Activated gamma-delta T cell treated with anti-CD3 and anti-CD28 coated beads, Interleukin-2, amount 50 U/mL, for 16 hours (primary cell): ENCODE results near the gene RFT1.
A peak's percentile ranks its signal among the peaks of the same experiment; 100 is the strongest.

Experiments used
- DNase-seq: peaks from one replicate; pipeline ENCODE4 v3.0.0-alpha.2; 2020; ENCODE audit warnings: low read depth

RFT1 gene

GRCh38 chr3:53130179-53131061 is at the start of gene RFT1:
Gene RFT1 (minus strand): TSS chr3:53130435. CDS start chr3:53130400, 35 bp downstream.
- peak; percentile 98 for DNase-seq

- DNase-seq: no peak
These were observed 49.3 kb upstream of the RFT1 start for GRCh38 chr3:53179580-53179979.

DNA sequence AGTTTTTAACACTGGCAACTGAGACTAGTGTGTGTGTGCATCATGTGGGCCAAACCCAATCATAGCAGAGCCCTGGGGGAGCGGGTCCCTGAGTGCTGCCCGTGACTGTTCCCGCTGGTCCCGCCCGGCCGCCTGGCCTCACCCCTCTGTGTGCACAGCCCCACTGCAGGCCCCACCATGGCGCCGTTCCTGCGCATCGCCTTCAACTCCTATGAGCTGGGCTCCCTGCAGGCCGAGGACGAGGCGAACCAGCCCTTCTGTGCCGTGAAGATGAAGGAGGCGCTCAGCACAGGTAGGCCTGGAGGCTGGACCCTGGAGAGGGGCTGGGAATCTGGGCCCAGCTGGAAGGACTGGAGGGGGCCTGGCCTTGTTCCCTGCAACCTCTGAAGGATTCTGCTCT is 48.0 kb upstream of the RFT1 start:
- DNase-seq: no peak

DNA sequence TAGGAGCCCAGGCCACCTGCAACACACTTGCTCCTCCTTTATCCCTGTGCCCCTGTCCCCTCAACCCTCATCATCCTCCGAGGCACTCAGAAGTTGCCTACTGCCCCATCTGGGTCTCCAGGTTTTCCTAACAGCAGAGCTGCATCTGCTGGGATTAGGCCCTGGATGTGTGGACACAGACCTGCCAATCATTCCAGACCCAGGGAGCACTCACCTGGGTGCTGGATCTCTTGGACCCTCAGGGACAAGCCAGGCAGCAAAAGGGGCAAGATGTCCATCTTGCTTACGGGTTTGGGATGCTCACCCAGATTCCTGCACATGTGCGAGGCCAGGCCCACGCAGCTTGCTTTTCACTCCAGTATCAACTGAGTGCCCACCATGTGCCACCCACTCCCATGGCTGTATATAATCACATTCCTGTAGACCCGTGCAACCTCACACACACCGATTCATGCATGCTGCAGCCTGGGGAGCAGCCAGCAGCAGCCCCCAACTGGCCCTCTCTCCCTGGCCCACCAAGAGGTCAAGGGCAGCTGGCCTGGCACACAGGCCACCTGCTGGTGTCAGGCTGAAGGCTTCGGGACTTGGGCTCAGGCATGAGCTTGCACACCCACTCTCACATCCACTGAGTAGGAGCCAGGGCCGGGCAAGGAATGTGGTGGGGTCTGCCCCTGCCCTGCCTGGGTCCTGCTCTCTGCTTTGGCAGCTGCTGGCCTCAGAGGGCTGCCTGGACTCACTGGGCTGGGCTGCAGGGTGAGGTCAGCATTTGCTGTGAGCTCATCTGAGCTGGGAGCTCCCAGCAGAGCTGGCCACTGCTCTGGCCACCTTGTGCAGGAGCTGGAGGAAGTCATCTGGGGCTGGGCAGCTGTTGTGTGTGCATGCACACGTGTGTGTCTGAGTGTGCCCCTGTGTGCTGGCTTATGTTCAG is 45.6 kb upstream of the RFT1 start:
- no peak for DNase-seq

DNA sequence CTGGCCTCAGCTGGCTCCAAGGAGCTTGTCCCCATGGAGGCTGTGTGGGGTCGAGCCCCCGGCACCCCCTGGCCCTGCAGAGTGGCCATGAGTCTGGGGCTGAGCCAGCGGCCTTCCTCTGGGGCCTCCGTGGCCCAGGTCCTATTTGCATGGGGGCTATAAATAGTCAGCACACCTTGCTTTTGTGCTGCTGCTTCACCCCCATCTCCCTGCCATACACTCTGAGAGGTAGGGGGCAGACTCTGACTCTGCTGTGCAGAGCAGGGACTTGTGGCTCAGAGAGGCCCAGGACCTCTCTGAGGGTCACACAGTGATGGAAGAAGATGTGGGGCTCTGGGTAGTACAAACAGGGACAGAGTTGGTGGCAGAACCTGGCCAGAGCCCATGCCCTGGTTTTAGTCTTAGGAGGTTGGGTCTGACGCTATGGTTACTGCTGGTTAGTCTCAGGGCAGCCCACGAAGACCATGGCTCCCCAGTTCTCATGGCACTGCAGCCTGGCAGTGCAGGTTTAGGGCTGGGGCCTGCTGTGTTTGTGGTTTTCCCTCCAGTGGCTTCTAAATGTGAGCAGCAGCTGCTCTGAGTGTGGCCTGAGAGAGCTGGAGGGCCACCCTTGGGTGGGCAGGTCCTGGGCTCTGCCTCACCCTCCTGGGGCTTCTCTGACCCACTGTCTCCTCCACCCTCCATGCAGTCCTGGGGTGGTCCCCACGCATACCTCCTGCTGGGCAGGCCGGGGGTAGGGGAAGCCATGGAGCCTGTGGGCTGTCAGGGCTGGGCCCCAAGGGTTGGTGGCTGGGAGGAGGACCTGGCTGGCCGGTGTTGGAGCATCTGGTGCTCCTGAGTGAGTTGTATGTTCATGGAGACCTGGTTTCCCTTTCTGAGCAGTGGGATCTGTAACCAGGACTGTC is 44.4 kb upstream of the RFT1 start:
- DNase-seq: no peak

- no peak for DNase-seq
These were observed 42.9 kb upstream of the RFT1 start for GRCh38 chr3:53173107-53173506.

DNA sequence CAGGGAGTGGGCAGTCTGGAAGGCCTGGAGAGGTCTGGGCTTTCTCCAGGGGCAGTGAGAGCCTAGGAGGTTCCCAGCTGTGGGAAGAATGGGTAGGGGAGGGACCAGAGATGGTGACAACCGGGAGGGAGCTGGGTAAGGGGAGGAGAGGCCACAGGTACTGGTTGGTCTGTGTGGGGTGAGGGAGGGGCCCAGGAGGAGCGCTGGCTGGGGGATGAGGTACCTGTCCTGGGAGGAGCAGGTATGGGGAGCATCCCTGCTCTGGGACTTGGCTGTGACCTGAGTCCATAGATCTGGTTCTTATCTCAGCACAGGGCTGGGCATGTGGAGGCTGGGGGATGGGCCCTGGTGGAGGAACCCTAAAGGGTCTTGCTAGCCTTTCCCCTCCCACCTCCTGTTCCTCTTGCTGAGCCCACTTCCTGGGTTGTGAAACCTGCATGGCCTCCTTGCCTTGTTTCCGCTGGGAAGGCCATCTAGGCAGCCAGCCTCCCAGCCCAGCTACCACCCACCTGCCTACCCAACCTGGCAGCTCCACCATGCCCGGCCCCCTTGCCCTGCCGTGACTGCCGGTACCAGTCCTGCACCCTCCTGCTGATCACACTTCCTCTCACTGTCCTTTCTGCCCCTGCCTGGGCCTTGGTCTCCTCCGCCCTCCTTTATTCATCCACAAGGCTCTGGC is 41.7 kb upstream of the RFT1 start:
- DNase-seq: no peak

DNA sequence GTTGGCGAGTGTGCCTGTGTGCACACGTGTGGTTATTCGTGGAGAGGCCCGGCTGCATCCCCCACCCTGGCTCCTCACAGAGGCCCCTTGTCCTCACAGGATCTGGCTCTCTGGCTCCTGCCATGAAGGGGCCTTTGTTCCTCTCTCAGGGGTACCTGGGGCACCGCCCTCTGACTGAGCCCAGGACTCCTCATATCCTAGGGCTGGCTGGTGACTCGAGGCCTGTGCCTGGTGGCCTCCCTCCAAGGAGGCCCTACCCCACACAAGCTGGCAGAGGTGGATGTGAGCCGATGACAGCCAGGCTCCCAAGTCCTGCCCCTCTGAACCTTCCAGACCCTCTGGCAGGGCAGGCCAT is 40.8 kb upstream of the RFT1 start:
- DNase-seq: no peak

DNA sequence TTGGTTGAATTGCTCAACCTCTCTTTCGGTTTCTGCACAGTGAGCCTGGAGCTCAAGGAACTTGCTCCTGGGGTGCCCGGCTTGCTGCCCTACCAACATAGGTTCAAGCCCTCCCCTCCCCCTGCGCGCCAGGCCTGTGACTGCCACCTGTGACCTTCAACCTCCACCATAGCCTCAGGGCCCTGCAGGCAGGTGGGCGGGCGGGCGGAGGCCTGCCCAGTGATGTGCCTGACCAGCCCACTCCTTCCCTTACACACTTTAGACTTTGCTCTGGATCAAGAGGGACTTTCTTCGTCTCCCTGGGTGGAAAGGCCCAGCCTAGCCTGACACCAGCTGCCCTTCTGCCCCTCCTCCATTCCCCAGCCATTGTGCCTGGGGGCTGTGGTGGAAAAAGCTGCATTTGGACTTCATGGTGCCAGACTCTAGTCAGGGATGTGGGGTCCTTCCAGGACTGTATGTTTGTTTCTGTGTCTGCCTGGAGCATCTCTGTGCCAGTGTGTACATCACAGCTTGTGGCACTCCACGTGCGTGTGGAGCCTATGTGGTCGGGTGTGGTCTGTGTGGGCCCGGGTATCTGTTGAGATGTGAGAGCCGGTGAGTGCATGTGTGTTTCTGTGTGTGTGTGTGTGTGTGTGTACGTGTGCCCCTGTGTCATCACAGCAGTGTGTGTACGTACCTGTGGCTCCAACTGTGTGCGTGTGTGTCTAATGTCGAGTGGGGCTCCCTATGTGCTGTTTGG is 40.3 kb upstream of the RFT1 start:
- DNase-seq: no peak

- no peak for DNase-seq
These were observed 39.6 kb upstream of the RFT1 start for GRCh38 chr3:53169832-53170324.

DNA sequence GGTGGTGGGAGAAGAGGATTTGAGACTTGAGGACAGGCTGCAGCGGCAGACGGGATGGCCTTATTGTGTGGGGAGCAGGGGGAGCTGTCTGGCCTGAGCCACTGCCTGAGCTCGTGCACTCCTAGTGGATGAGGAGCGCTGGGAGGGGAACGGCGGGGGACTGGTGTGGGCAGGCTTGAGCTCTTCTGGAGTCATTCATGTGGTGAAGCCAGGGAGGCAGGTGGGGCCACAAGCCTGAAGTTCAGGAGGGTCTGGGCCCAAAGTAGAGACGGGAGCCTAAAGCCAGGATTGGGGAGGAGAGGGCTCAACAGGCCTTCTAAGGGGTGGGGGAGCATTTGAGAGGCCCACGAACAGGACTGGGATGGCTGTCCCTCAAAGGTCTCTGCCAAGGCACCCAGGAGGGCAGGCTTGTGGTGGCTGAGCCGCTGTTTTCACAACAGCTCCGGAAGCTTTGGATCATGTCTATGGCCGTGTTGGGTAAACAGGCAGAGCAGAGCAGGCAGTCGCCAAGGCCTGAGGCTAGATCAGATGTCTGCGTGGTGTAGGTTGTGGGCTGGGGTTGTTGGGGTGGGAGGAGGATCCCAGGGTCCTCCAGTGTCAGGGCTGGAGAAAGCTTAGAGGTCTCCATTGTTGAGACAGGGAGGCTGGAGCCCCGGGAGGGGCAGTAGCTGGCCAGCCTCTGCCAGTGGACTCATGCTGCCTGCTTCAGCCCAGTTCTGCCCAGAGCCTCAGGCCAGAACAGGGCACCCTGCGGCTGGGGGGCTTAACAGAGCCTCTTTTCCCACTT is 39.0 kb upstream of the RFT1 start:
- no peak for DNase-seq

DNA sequence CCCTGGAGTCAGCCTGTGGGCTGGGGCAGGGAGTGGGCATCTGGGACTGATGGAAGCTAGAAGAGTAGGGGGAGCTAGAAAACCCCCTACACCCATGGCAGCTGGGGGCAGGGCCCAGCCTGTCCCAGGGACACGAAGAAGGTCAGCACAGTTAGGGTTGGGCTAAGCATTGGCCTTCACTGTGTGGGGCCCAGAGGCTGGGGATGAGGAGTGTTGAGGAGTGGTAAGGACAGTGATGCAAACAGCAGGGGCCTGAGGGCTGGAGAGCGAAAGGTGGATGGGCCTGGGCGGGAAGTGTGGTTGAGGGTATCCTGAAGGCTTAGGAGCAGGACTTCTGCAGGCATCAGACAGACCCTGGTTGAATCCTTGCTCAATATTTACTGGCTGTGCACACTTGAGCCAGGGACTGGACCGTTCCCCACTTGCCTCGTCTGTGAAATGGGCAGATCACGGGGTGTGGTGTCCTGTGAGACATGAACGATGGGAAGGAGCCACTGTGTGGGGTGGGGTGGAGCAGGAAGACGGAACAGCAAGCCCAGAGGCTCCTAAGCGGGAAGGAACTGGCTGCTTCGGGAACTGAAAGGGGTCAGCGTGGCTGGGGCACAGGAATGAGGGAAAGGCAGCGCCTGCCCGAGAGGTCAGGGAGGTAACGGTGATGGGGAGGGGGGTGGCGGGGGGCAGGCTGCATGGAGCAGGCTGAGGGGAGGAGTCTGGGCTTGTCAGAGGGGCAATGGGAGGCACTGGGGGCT is 38.1 kb upstream of the RFT1 start:
- DNase-seq: no peak

- DNase-seq: no peak
These were observed 37.4 kb upstream of the RFT1 start for GRCh38 chr3:53167418-53168174.

- no peak for DNase-seq
These were observed 36.6 kb upstream of the RFT1 start for GRCh38 chr3:53166781-53167291.

GRCh38 chr3:53166206-53166605 is 36.0 kb upstream of the RFT1 start:
- DNase-seq: no peak

GRCh38 chr3:53164911-53165310 is 34.7 kb upstream of the RFT1 start:
- DNase-seq: no peak

DNA sequence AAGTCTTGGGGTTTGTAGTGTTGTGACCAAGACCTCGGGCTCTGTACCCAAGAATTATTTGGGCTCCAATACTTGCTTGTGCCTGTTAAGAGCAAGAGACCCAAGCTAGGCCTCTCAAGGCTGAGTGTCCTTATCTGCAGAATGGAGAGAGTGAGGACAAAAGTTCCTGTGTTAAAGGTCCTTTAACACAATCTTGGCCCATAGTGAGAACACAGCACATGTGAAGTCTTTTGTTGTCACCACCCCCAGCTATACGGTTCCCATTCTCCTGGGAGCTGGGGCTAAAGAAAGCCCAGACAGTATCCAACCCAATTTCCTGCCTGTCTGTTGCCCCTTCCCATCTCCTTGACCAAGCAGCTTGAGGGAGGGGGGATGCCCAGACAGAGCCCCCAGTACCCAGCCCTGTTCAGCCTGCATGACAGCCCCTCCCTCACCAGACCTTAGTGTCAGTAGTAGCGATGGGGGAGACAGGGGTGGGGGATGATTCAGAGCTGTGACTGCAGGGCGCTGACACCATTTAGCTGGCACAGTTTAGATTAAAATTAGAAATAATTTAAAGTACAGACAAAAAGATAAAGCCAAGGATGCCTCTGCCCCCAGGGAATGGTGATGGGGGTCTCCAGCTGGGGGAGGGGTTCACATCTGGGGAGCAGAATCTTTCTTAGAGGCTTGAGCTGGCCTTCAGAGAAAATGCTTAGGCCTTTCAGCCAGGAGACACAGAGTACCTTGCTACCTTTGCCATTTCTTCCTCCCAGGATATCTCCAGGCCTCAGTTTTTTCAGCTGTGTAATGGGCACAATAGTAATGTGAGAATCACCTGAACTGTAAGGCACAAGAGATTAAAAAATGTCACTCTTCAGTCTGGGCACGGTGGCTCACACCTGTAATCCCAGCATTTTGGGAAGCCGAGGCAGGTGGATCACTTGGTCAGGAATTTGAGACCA is 33.5 kb upstream of the RFT1 start:
- no peak for DNase-seq
